ENCODE measurements around the gene ZDHHC14.
"Not testable (repeated sequence)": the region's sequence is repeated elsewhere in the genome, so short reads cannot be mapped to it uniquely, and the experiment has no call there.

ZDHHC14 gene

DNA sequence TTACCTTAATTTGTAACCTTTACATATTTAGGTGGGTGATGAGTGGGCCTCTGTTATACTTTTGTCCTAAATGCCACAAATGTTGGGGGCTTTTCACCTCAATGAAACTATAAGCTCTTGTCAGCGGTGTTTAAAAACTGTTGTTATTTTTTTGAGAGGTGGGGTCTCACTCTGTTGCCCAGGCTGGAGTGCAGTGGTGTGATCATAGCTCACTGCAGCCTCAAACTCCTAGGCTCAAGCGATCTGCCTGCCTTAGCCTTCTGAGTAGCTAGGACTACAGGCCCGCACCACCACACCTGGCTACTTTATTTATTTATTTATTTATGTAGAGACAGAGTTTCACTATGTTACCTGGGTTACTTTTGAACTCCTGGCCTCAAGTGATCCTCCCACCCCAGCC is 66.7 kb downstream of the ZDHHC14 start:
- DNase-seq: no peak

DNA sequence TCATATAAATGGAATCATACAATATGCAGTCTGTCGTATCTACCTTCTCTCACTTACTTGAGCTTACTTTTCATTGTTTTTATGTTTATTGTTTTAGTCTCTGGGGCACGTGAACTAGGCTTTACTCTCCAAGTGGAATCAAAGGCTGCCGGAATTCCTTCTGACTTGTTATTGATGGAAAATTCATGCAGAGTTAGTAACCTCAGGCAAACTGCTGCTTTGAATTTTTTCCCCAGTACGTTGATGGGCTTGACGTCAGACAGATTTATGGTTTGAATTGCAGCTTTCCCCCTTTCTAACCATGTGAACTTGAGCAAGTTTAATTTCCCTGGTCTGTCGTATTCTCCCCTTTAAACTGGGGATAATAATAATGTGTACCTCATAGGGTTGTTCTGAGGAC is 68.6 kb downstream of the ZDHHC14 start:
- DNase-seq: no peak

GRCh38 chr6:157450931-157451742 is 70.1 kb downstream of the ZDHHC14 start:
- DNase-seq: no peak

- DNase-seq: no peak
Observed at GRCh38 chr6:157452096-157452495, 71.1 kb downstream of the ZDHHC14 start.

DNA sequence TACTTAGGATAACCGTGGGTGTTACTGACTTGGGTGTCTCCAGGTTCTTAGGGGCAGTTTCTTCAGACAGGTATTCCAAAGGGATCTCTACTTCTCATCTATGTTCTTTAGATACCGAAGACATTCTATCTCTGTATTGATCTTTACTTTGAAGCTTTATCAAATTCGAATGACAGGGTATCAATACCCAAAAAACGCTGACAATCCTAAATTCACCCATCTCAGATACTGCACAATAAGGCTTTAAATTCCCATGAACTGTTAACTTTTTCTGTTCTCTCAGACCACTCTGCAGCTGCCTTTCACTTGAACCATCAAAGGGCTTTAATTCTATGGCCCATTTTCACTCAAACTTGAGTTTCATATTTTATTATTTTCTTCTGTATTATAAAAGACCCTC is 72.1 kb downstream of the ZDHHC14 start:
- DNase-seq: no peak

DNA sequence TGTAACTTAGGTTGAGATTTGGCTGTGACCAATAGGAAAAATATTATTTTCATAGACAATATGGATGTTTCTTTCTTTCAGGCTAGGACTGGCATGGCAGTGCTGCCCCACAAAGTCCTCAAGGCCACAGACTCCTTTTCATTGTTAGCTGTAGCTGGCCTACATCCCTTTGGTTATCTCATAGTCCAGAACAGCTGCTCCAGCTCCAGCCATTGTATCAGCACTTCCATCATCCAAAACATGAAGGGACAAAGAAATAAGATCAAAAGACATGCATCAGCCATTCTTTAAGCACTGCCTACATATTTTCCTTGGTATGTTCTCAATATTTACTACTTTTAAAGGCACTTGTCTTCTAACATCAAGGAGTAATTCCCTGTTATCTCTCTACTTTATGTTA is 73.0 kb downstream of the ZDHHC14 start:
- DNase-seq: no peak

- no peak for DNase-seq
Observed at GRCh38 chr6:157454762-157455714, 74.0 kb downstream of the ZDHHC14 start.

GRCh38 chr6:157455731-157456523 is 74.9 kb downstream of the ZDHHC14 start:
- no peak for DNase-seq

GRCh38 chr6:157456524-157456829 is 75.5 kb downstream of the ZDHHC14 start:
- no peak for DNase-seq

GRCh38 chr6:157457787-157458186 is 76.8 kb downstream of the ZDHHC14 start:
- no peak for DNase-seq

DNA sequence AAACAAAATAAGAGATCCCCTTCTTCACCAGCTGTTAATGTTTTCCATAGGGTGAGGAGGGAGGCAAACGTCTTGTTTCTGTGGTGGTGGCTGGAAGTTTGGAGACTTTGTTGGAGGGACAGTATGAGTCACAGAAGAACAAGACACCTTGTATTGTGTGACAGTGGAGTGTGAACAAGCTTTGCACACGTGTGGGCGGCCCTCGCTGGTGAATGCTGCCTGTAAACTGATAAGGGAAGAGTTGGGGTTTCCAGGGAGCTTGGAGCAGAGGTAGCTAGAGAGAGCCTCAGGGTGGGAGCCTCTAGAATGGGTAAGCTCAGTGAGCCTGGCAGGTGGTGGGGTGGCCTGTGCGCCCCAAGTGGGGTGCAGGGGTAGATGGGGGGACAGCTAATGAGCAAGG is 78.3 kb downstream of the ZDHHC14 start:
- no peak for DNase-seq

DNA sequence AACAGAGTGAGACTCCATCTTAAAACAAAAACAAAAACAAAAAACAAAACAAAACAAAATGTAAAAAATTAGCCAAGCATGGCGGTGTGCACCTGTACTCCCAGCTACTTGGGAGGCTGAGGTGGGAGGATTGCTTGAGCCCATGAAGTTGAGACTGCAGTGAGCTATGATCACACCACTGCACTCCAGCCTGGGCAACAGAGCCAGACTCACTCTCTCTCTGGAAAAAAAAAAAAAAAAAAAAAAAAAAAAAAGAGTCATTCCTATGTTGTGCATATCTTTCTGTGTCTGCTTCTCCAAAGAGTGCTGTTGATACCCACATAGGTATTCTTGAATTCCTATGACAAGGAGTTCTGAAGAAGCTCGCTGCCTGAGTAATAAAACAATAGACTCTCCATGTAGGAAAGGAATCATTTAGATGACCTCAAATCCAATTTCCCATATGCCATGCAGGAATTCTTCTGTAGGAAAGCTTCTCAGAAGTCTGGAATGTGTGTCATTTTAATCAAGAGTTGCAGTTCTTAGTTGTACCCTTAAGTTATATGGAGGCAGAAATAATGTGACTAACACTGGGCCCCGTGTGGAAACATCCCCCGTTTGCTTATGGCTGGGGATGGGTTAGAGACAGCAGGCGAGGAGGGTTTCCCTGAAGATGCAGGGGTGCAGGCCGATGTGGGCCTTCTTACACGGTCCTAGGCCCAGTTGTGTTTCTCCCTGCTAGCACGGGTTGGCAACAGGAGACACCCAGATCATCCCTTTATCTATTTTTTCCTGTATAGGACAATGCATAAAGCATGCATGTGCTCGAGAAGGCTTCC is 79.4 kb downstream of the ZDHHC14 start:
- DNase-seq: no peak

GRCh38 chr6:157461000-157461915 is 80.3 kb downstream of the ZDHHC14 start:
- no peak for DNase-seq

- DNase-seq: no peak
Observed at GRCh38 chr6:157462956-157463742, 82.2 kb downstream of the ZDHHC14 start.

DNA sequence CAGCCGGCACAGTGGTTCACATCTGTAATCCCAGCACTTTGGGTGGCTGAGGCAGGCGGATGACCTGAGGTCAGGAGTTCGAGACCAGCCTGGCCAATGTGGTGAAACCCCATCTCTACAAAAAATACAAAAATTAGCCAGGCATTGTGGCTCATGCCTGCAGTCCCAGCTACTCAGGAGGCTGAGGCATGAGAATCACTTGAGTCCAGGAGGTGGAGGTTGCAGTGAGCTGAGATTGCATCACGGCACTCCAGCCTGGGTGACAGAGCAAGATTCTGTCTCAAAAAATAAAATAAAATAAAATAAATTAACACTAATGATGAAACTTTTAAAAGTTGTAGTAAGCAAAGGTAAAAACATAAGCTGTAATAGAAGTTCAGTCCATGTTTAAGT is 82.7 kb downstream of the ZDHHC14 start:
- DNase-seq: not testable (repeated sequence)

DNA sequence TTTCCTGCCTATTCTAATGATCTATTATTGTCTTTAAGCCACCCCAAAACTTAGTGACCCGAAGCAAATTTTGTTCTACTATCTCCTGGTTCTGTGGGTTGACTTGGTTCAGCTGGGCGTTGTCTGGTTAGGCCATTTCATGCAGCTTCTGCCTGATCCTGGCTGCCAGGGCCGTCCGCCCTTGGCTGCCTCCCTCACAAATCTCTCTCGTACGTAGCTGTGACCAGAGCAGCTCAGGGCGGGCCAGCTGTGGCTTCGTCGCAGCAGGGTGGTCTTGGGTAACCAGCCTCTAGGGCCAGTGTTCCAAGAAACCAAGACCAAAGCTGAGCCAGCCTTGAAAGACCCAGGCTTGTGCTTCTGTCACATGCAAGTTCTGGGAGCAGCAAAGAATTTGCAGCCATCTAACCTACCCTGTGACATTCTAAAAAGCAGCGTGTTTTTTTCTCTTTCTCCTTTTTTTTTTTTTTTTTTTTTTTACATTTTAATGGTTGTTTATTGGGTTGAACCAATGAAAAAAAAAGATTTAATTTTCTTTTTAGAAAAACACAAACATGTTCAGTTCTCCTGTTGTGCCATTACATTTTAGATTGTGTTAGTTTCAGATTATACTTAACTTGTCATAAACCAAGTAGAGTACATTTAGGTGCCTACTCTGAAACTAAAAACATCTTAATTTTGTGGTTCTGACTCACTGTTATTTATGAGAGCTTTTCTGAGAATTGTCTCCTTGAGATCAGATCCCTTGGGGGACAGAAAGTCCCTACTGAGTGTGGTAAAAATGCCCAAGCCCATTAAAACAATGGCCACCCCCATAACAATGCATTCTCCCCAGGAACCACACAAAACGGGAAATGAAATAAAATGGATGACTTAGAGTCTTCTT is 83.9 kb downstream of the ZDHHC14 start:
- no peak for DNase-seq

DNA sequence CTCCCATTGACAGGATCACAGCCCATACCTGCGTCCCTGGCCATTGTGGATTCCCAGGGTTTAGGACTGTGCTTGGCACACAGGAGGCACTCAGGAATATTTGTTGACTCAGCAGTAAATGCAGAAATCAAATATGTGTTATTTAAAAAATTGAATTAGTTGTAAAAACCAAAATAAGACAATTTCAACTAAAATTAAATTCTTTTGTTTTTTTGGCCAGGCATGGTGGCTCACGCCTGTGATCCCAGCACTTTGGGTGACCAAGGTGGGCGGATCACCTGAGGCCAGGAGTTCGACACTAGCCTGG is 85.3 kb downstream of the ZDHHC14 start:
- DNase-seq: no peak

DNA sequence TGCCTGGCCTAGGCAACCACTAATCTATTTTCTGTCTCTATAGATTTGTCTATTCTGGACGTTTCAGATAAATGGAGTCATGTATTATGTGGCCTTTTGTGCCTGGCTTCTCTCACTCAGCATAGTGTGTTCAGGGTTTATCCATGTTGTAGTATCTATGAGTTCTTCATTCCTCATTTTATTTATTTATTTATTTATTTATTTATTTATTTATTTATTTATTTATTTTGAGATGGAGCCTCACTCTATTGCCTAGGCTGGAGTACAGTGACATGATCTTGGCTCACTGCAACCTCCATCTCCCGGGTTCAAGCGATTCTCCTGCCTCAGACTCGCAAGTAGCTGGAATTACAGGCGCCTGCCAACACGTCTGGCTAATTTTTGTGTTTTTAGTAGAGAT is 86.3 kb downstream of the ZDHHC14 start:
- DNase-seq: not testable (repeated sequence)

GRCh38 chr6:157468054-157468453 is 87.1 kb downstream of the ZDHHC14 start:
- DNase-seq: no peak

- DNase-seq: no peak
Observed at GRCh38 chr6:157468574-157468973, 87.6 kb downstream of the ZDHHC14 start.

Data from GDM1 (cell line).